HepG2 (cell line): ENCODE measurements around the gene TXNRD2. TPM values are rescaled to one million over a fixed set of nuclear protein-coding genes. Genes with fewer than 3 reads are reported as not detected.

Source experiments
- AGO1 ChIP-seq: fragments of 200-400 bp; formaldehyde crosslinking; IDR thresholded peaks from 2 replicates; pipeline ENCODE4 v1.6.1; 2017; ENCODE audit warnings: mild to moderate bottlenecking, low read depth, low read length, moderate library complexity; ENCODE audit not compliant: poor library complexity, severe bottlenecking
- AKAP8 ChIP-seq: sonication (generic); formaldehyde crosslinking; IDR thresholded peaks from 2 replicates; pipeline ENCODE4 v1.5.1; 2020; ENCODE audit warnings: mild to moderate bottlenecking, missing genetic modification reagents
- ATF7-NPFF ChIP-seq: sonication (generic); formaldehyde crosslinking; IDR thresholded peaks from 2 replicates; pipeline ENCODE4 v1.8.1; 2023; ENCODE audit warnings: mild to moderate bottlenecking, low read depth, missing genetic modification reagents, moderate library complexity
- CCDC6 ChIP-seq: sonication (generic); formaldehyde crosslinking; IDR thresholded peaks from 2 replicates; pipeline ENCODE4 v1.8.1; 2022; ENCODE audit warnings: mild to moderate bottlenecking, missing genetic modification reagents, moderate library complexity
- CTCF ChIP-seq: sonication (generic); formaldehyde crosslinking; IDR thresholded peaks from 2 replicates; pipeline ENCODE4 v1.5.0; 2020; ENCODE audit warnings: mild to moderate bottlenecking, missing genetic modification reagents, moderate library complexity
- HMGXB4 ChIP-seq, 2 experiments: sonication (generic) in 1 of 2; formaldehyde crosslinking in 1 of 2; IDR thresholded peaks; 2 replicates each; pipeline versions ENCODE4 v1.4.0 to v1.6.1; 2018 to 2020; ENCODE audit warnings: missing genetic modification reagents in 2 of 2, borderline replicate concordance in 1 of 2, low read depth in 1 of 2, mild to moderate bottlenecking in 1 of 2, missing biosample characterization in 1 of 2
- RBFOX2 ChIP-seq: fragments of 200-400 bp; formaldehyde crosslinking; IDR thresholded peaks from 2 replicates; pipeline ENCODE4 v1.6.1; 2017; ENCODE audit warnings: low read depth, mild to moderate bottlenecking, low read length
- SP140L ChIP-seq: sonication (generic); formaldehyde crosslinking; IDR thresholded peaks from 2 replicates; pipeline ENCODE4 v1.4.0; 2020; ENCODE audit warnings: missing genetic modification reagents, borderline replicate concordance
- TBX2 ChIP-seq: sonication (generic); formaldehyde crosslinking; IDR thresholded peaks from 2 replicates; pipeline ENCODE4 v1.5.0; 2020; ENCODE audit warnings: missing genetic modification reagents, mild to moderate bottlenecking, borderline replicate concordance
- ZBTB20 ChIP-seq: sonication (generic); formaldehyde crosslinking; IDR thresholded peaks from 2 replicates; pipeline ENCODE4 v1.8.1; 2023; ENCODE audit warnings: missing genetic modification reagents, low read depth, mild to moderate bottlenecking, borderline replicate concordance
- ZFP90 ChIP-seq: sonication (generic); formaldehyde crosslinking; IDR thresholded peaks from 2 replicates; pipeline ENCODE4 v1.8.0; 2022; ENCODE audit warnings: missing genetic modification reagents, mild to moderate bottlenecking, inconsistent platforms, borderline replicate concordance
- ZNF253 ChIP-seq: sonication (generic); formaldehyde crosslinking; IDR thresholded peaks from 2 replicates; pipeline ENCODE4 v1.8.0; 2022; ENCODE audit warnings: mild to moderate bottlenecking, missing genetic modification reagents, borderline replicate concordance
- ZNF552 ChIP-seq: sonication (generic); formaldehyde crosslinking; IDR thresholded peaks from 2 replicates; pipeline ENCODE4 v1.9.0; 2022; ENCODE audit warnings: missing genetic modification reagents, mild to moderate bottlenecking, borderline replicate concordance
- ZNF687 ChIP-seq: sonication (generic); formaldehyde crosslinking; IDR thresholded peaks from 2 replicates; pipeline ENCODE4 v1.5.1; 2020; ENCODE audit warnings: mild to moderate bottlenecking, missing genetic modification reagents, moderate library complexity
- ZNF816 ChIP-seq: sonication (generic); formaldehyde crosslinking; IDR thresholded peaks from 2 replicates; pipeline ENCODE4 v1.8.0; 2022; ENCODE audit warnings: missing genetic modification reagents, mild to moderate bottlenecking, borderline replicate concordance
- polyA plus RNA-seq, 8 experiments: library from polyadenylated mRNA; depleted of rRNA in 3 of 8; stranded (reverse) in 7 of 8; unstranded in 1 of 8; fragments of >200 nt; fragmentation: Illumina TruSeq in 4 of 8; extraction: Trizol in 4 of 8; gene quantifications; 2 replicates each; pipeline versions ENCODE4 v1.2.1 to v1.2.3, GENCODE V29; 2011 to 2016; ENCODE audit warnings: low read depth in 4 of 8, missing spikeins in 1 of 8, mixed read lengths in 1 of 8; ENCODE audit not compliant: insufficient read depth in 1 of 8
- total RNA-seq, 5 experiments: library from RNA; depleted of rRNA; stranded (reverse); fragments of >200 nt; fragmentation: Illumina TruSeq; extraction: Trizol; gene quantifications; 2 replicates each; pipeline ENCODE4 v1.2.3, GENCODE V29; 2016; ENCODE audit warnings: low read depth in 1 of 5
- TF ChIP-seq, protein P1 (sequence below): sonication (generic); formaldehyde crosslinking; IDR thresholded peaks from 2 replicates; pipeline ENCODE4 v1.9.0; 2022; ENCODE audit warnings: missing genetic modification reagents, mild to moderate bottlenecking, borderline replicate concordance

TXNRD2 gene
- total and polyA plus RNA-seq, 2 of the 13 experiments (the other 11 are each of a cell fraction or from before 2014, with no cell fraction given) = 17.5 to 18.6 TPM

DNA sequence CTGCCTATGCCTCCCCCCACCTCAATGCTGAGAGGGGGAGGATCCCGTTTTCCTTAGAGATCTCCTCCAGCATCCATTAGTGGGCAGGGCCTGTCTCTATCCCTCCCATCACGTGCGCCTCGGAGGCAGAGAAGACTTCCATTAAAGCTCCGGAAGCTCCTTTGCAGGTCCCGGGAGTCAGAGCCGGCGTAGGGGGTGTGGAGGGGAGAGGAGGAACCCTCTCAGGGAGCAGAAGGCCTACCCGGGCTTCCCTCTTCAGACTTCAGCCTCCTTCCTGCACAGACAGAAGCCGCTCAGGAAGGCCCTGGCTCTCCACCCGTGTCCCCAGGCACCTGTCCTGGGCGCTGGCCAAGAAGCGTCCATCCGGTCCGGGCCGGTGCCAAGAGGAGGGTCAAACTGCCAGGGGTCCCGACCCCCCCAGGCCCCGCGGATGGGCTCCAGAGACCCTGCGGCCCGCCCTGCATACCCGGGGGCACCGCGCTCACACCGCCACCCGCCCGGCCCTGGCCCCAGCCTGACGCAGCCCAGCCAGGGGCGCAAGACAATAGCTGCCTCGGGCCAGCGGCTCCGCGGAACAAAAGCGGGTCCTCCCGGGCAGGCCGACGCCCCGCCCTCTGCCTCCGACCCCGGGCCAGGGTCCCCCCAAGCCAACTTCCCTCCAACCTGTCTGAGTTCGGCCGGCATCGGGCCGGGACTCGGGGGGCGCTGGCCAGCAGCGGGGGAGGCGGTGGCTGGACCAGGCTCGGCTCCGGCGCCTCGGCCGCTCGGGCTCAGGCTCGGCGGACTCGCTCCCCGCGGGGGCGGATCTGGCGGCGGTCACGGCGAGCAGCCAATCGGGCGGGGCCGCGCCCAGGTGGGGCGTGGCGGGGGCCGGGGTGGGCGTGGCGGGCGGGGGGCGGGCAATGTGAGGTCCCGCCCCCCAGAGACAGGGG, 45.1 kb upstream of the TXNRD2 start (continued):
- TF ChIP-seq AKAP8 (CRISPR knock-in tag) (peak; percentile 38; the same call in 1 of the 2 replicates), CTCF (CRISPR knock-in tag) (peak; percentile 19; the same call in 1 of the 2 replicates), ZNF552 (CRISPR knock-in tag) (no peak), ZBTB20 (CRISPR knock-in tag) (no peak), ATF7-NPFF (CRISPR knock-in tag) (peak; percentile 37; the same call in 1 of the 2 replicates), ZNF687 (peak; percentile 71), ZFP90 (CRISPR knock-in tag) (0 out of 2 replicates have a peak, but pooled peaks have one; percentile 24), SP140L (CRISPR knock-in tag) (no peak), TBX2 (peak; percentile 45), HMGXB4 (CRISPR knock-in tag; IDR thresholded peaks at IDR 0.05; ENCODE audit: borderline replicate concordance in 1 of 2, low read depth in 1 of 2) (peak; percentile 13 to 25; a peak in 2 of 4 replicates), ZNF816 (CRISPR knock-in tag) (no peak), CCDC6 (CRISPR knock-in tag) (0 out of 2 replicates have a peak, but pooled peaks have one; percentile 37), RBFOX2 (peak; percentile 75), AGO1 (peak; percentile 36), ZNF253 (CRISPR knock-in tag) (0 out of 2 replicates have a peak, but pooled peaks have one; percentile 73)
- TF ChIP-seq, protein P1, sequence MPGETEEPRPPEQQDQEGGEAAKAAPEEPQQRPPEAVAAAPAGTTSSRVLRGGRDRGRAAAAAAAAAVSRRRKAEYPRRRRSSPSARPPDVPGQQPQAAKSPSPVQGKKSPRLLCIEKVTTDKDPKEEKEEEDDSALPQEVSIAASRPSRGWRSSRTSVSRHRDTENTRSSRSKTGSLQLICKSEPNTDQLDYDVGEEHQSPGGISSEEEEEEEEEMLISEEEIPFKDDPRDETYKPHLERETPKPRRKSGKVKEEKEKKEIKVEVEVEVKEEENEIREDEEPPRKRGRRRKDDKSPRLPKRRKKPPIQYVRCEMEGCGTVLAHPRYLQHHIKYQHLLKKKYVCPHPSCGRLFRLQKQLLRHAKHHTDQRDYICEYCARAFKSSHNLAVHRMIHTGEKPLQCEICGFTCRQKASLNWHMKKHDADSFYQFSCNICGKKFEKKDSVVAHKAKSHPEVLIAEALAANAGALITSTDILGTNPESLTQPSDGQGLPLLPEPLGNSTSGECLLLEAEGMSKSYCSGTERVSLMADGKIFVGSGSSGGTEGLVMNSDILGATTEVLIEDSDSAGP (CRISPR knock-in tag) = peak; percentile 18; the same call in 1 of the 2 replicates
